ENCODE results near the gene HSPE1. TPM values are rescaled to one million over a fixed set of nuclear protein-coding genes. Genes with fewer than 3 reads are reported as not detected.
"Not testable (repeated sequence)": the region's sequence is repeated elsewhere in the genome, so short reads cannot be mapped to it uniquely, and the experiment has no call there.

The HSPE1 gene
- total RNA-seq, 1 donor from 2014 or later: 55.4 TPM

DNA sequence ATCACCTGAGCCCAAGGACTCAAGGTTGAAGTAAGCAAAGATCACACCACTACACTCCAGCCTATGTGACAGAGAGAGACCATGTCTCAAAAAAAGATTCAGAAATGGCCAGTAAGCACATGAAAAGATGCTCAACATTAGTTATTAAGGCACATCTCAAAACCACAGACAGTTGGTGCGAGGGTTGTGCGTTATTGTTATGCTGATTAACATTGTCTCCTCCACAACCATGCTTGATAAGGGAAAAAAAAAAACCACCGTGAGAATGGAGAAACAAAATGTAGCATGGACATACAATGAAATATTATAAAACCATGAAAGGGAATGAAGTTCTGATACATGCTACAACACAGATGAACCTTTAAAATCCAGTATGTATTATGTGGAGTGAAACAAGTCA, 43.0 kb downstream of the HSPE1 start:
- TF ChIP-seq, protein P1, sequence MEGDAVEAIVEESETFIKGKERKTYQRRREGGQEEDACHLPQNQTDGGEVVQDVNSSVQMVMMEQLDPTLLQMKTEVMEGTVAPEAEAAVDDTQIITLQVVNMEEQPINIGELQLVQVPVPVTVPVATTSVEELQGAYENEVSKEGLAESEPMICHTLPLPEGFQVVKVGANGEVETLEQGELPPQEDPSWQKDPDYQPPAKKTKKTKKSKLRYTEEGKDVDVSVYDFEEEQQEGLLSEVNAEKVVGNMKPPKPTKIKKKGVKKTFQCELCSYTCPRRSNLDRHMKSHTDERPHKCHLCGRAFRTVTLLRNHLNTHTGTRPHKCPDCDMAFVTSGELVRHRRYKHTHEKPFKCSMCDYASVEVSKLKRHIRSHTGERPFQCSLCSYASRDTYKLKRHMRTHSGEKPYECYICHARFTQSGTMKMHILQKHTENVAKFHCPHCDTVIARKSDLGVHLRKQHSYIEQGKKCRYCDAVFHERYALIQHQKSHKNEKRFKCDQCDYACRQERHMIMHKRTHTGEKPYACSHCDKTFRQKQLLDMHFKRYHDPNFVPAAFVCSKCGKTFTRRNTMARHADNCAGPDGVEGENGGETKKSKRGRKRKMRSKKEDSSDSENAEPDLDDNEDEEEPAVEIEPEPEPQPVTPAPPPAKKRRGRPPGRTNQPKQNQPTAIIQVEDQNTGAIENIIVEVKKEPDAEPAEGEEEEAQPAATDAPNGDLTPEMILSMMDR (IDR thresholded peaks at IDR 0.05): no peak
- Mint-ChIP-seq H3K27ac (ENCODE audit: unreplicated experiment) (no peak overlapping the region), H3K9me3 (ENCODE audit: low read depth) (no peaks in the 10 kb centered on the region), H3K4me3 (ENCODE audit: unreplicated experiment) (no peak overlapping the region), H3K4me1 (ENCODE audit: low read depth) (peaks cover 8% of the 10 kb centered on the region), H3K27me3 (ENCODE audit: low read depth) (no peaks in the 10 kb centered on the region), H3K36me3 (ENCODE audit: low read depth) (peaks cover 18% of the 10 kb centered on the region)
- no peak for DNase-seq (ENCODE audit: low spot score)

DNA sequence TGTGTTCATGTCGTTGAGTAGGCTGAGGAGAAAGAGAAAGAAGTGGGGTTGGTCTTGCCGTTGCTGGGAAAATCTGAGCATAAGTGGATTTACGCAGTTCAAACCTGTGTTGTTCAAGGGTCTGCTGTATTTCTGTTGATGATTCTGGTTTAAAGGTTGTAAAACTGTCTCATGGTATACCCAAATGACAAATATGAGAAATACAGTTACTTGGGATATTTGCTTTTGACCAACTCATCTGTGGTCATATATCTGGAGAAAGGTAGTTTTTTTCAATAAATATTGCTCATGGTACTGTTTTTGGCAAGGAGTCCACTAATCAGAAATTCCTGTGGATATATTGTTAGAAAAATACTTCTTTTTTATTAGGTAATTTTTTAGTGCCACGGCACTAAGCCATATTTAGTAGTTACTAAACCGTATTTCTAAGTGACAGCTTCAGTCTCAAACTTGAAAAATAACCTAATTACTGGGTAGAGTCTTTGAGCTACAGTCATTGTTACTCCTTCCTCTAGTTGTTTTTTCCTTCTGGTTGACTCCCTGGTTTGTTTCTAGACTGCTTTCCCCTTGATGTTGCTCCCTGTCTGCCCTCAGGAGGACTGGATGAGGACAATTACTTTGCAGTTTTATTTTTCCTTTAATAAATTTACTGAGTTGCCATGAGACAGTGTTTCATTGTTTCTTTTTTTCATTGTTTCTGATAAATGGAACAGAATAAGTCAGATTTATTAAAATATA, 47.2 kb downstream of the HSPE1 start:
- TF ChIP-seq, protein P1 (IDR thresholded peaks at IDR 0.05): no peak
- Mint-ChIP-seq H3K4me1 (ENCODE audit: low read depth) (no peaks in the 10 kb centered on the region), H3K9me3 (ENCODE audit: low read depth) (no peaks in the 10 kb centered on the region), H3K27ac (ENCODE audit: unreplicated experiment) (peak overlapping the region; percentile 71), H3K36me3 (ENCODE audit: low read depth) (peaks cover 20% of the 10 kb centered on the region), H3K4me3 (ENCODE audit: unreplicated experiment) (no peak overlapping the region), H3K27me3 (ENCODE audit: low read depth) (no peaks in the 10 kb centered on the region)
- DNase-seq (ENCODE audit: low spot score): no peak

DNA sequence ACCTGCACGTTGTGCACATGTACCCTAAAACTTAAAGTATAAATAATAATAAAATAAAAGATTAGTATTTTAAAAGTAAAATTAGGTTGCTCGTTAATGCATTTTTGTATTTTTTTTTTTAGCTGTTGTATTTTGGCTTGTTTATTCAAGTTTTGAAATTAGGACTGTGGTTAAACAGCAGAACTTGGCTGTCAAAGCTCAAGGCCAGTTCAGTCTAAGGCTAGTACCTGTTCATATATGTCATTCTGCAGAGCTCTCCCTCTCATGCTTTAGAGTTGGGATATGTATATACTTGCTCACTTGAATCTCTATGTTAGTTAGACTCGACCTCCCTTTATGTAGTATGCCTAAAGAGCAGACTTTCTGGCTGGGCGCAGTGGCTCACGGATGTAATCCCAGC, 48.4 kb downstream of the HSPE1 start:
- Mint-ChIP-seq H3K4me3 (ENCODE audit: unreplicated experiment) (no peak overlapping the region), H3K4me1 (ENCODE audit: low read depth) (no peaks in the 10 kb centered on the region), H3K27me3 (ENCODE audit: low read depth) (no peaks in the 10 kb centered on the region), H3K36me3 (ENCODE audit: low read depth) (peaks cover 15% of the 10 kb centered on the region), H3K27ac (ENCODE audit: unreplicated experiment) (no peak overlapping the region), H3K9me3 (ENCODE audit: low read depth) (no peaks in the 10 kb centered on the region)
- TF ChIP-seq, protein P1 (IDR thresholded peaks at IDR 0.05): no peak
- no peak for DNase-seq (ENCODE audit: low spot score)

DNA sequence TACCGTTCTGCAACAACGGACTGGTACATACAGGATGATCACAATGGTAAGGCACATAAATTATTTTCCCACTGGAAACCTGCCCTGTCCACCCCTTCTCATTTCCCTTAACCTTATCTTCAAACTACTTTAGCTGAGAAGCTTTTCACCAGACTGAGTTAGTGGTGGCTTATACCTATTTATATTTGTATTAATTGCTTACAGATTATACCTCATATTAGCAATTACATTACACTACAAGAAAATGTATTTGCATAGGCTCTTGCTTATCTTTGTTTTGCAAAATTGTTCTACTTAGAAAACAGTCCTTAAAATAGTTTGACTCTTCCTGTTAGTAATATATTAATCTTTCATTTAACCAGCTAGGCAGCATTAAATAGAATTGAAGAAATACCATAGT, 51.1 kb downstream of the HSPE1 start:
- H3K9me3 Mint-ChIP-seq (ENCODE audit: low read depth); H3K4me3 Mint-ChIP-seq (ENCODE audit: unreplicated experiment); H3K4me1 Mint-ChIP-seq (ENCODE audit: low read depth); H3K27ac Mint-ChIP-seq (ENCODE audit: unreplicated experiment); H3K27me3 Mint-ChIP-seq (ENCODE audit: low read depth); DNase-seq (ENCODE audit: low spot score): not testable (repeated sequence)
- H3K36me3 Mint-ChIP-seq (ENCODE audit: low read depth): peaks cover 17% of the 10 kb centered on the region

Other genes starting within 250 kb of the HSPE1 start
- 21.4 to 45.8 TPM (median 26.1 TPM) in 3 replicates for gene ANKRD44, start 189.6 kb upstream of the HSPE1 start, total RNA-seq
- gene SF3B1, start 65.4 kb upstream of the HSPE1 start, total RNA-seq: 211 to 249 TPM (median 216 TPM) in 3 replicates
- 28.5 to 33.9 TPM (median 33.5 TPM) in 3 replicates for gene COQ10B, start 46.8 kb upstream of the HSPE1 start, total RNA-seq
- gene HSPD1, start 539 bp upstream of the HSPE1 start, total RNA-seq: 149 to 195 TPM (median 152 TPM) in 3 replicates
- gene MOB4, start 15.7 kb downstream of the HSPE1 start, total RNA-seq: 30.8 to 32.8 TPM (median 32.3 TPM) in 3 replicates
- gene RFTN2, start 175.2 kb downstream of the HSPE1 start, total RNA-seq: 11.5 to 28.5 TPM (median 13.6 TPM) in 3 replicates
- 2.9 to 4.0 TPM (median 3.1 TPM) in 3 replicates for gene MARS2, start 205.0 kb downstream of the HSPE1 start, total RNA-seq